VCaP (cell line): ENCODE measurements around the gene CTNNA3.

Source experiments
- H3K27ac ChIP-seq: fragments of 450-650 bp; 2 replicates; pipeline ENCODE4 v1.5.1; 2017
- TF ChIP-seq, protein P1 (sequence below): fragments of 450-650 bp; conservative IDR thresholded peaks from 2 replicates; pipeline ENCODE4 v1.5.1; 2017; ENCODE audit warnings: mild to moderate bottlenecking, moderate library complexity

Gene CTNNA3

GRCh38 chr10:66405566-66405965 lies 1290.4 kb downstream of the CTNNA3 start:
- TF ChIP-seq, protein P1, sequence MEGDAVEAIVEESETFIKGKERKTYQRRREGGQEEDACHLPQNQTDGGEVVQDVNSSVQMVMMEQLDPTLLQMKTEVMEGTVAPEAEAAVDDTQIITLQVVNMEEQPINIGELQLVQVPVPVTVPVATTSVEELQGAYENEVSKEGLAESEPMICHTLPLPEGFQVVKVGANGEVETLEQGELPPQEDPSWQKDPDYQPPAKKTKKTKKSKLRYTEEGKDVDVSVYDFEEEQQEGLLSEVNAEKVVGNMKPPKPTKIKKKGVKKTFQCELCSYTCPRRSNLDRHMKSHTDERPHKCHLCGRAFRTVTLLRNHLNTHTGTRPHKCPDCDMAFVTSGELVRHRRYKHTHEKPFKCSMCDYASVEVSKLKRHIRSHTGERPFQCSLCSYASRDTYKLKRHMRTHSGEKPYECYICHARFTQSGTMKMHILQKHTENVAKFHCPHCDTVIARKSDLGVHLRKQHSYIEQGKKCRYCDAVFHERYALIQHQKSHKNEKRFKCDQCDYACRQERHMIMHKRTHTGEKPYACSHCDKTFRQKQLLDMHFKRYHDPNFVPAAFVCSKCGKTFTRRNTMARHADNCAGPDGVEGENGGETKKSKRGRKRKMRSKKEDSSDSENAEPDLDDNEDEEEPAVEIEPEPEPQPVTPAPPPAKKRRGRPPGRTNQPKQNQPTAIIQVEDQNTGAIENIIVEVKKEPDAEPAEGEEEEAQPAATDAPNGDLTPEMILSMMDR = no peak
- H3K27ac ChIP-seq = no peak overlapping the region

- no peak overlapping the region for H3K27ac ChIP-seq
- TF ChIP-seq, protein P1 = no peak
Observed at GRCh38 chr10:66398669-66399068, 1297.3 kb downstream of the CTNNA3 start.

DNA sequence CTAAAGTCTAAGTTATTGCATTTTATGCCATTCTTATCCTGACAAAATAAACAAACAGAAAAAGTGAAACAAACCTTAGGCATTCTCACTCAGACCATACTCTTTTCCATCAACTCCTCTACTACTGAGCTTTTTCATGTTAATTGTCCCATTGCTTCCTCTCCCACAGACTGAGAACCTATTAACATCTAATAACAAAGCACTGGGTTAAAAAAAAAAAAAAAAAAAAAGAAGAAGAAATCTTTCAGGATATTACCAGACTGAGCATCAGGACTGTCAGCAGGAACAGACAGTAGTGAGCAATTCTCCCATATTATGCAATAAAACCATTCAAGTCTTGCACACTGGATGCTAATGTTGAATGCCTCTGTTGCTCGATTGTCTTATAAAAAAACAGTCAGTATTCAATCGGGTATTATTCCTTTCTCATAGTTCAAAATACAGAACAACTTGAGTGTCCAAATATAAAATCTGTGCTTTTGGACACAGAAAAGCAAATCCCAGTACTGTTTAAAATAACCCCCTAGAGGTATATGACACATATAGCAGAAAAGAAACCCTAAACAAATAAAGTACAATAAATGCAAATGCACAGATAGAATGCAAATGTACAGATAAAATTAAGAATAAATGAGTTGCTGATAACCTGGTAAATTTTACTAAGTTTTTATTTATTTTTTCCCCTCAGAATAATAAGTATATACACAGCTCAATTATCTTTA lies 1301.5 kb downstream of the CTNNA3 start:
- no peak overlapping the region for H3K27ac ChIP-seq
- TF ChIP-seq, protein P1 = no peak

- no peak overlapping the region for H3K27ac ChIP-seq
- TF ChIP-seq, protein P1 = no peak
Observed at GRCh38 chr10:66390926-66391325, 1305.1 kb downstream of the CTNNA3 start.

DNA sequence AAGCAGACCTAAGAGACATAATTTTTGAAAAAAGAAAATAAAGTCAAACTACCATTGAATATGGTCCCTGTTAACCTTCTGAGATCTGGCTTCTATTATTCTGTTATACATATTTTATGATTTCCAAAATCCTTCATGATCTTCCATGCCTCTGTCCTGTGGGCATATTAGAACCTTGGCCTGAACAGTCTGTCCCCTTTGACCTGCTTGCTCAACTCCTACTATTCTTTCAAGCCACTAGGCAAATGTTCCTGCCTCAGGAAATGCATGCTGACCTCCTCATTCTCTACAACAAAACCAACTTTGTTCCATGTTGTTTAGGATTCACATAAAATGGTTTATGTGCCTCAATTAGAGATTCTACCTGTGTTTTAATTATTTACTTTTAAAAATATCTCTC lies 1315.0 kb downstream of the CTNNA3 start:
- H3K27ac ChIP-seq = no peak overlapping the region
- TF ChIP-seq, protein P1 = no peak

GRCh38 chr10:66378117-66378876 lies 1317.7 kb downstream of the CTNNA3 start:
- TF ChIP-seq, protein P1 = no peak
- H3K27ac ChIP-seq = no peak overlapping the region

DNA sequence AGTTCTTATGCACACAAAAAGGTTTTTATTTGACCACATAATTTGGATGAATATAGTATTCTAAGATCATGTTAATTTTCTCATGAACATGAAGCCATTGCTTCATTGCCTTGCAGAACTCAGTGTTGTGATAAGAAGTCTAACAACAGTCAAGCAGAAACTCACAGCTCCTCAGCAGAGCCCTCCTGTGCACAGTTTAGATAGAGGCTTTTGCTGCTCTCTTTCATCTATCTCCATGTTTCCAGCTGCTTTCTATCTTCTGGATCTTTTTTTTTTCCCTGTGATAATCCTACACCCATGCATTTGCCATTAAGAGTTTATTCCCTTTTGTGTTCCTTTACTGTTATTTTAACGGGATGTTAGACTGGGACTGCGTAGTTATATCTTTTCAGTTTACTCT lies 1327.8 kb downstream of the CTNNA3 start:
- TF ChIP-seq, protein P1 = no peak
- no peak overlapping the region for H3K27ac ChIP-seq
